HG02588 (cell line): ENCODE data around the gene TFDP2.

Experiments
- ATAC-seq: cut with Tn5 transposase; IDR thresholded peaks from one replicate; pipeline ENCODE4 v1.9.1; 2021; ENCODE audit warnings: mild to moderate bottlenecking, moderate library complexity; ENCODE audit not compliant: unreplicated experiment

Gene TFDP2

DNA sequence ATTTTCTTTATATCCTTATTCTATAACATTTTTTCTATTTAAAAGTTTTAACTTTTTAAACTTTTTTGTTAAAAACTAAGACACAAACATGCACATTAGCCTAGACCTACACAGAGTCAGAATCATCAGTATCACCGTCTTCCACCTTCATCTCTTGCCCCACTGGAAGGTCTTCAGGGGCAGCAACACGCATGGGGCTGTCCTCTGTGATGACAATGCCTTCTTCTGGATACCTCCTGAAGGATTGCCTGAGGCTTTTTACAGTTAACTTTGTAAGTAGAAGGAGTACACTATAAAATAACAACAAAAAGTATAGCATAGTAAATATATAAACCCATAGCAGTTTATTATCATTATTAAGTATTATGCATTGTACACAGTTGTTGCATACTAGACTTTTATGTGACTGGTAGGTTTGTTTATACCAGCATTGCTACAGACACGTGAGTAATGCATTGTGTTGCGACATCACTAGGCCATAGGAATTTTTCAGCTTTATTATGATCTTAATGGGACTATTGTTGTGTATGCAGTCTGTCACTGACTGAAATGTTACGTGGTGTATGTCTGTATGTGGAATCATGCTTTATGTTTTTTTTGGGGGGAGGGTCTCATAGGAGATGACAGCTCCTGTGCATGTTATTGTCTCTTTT, 254.7 kb downstream of the TFDP2 start:
- no peak for ATAC-seq
